ENCODE measurements around the gene IDI1. TPM values are rescaled to one million over a fixed set of nuclear protein-coding genes. Genes with fewer than 3 reads are reported as not detected.

The IDI1 gene
- total RNA-seq, 4 donors from 2014 or later: 30.7 to 87.5 (median 59.9) TPM

GRCh38 chr10:1063232-1063865 lies 14.4 kb upstream of the IDI1 start:
- Histone ChIP-seq H3K9me3 (no peaks in the 10 kb centered on the region), H3K4me3 (no peak overlapping the region), H3K27ac (no peak overlapping the region), H3K36me3 (peaks cover 0 to 13% (median 0%) of the 10 kb centered on the region in 3 donors), H3K27me3 (no peaks in the 10 kb centered on the region), H3K4me1 (peaks cover 0 to 55% (median 17%) of the 10 kb centered on the region in 3 donors)
- WGBS, 2 donors: 66 to 85% methylated on average over 3 to 6 of the region's 7 CpGs
- no peak for DNase-seq
- TF ChIP-seq CTCF (IDR thresholded peaks at IDR 0.05) (no peak), POLR2A (IDR thresholded peaks at IDR 0.05) (no peak)
- intact Hi-C loops (cut with DNase I): no loop called here

DNA sequence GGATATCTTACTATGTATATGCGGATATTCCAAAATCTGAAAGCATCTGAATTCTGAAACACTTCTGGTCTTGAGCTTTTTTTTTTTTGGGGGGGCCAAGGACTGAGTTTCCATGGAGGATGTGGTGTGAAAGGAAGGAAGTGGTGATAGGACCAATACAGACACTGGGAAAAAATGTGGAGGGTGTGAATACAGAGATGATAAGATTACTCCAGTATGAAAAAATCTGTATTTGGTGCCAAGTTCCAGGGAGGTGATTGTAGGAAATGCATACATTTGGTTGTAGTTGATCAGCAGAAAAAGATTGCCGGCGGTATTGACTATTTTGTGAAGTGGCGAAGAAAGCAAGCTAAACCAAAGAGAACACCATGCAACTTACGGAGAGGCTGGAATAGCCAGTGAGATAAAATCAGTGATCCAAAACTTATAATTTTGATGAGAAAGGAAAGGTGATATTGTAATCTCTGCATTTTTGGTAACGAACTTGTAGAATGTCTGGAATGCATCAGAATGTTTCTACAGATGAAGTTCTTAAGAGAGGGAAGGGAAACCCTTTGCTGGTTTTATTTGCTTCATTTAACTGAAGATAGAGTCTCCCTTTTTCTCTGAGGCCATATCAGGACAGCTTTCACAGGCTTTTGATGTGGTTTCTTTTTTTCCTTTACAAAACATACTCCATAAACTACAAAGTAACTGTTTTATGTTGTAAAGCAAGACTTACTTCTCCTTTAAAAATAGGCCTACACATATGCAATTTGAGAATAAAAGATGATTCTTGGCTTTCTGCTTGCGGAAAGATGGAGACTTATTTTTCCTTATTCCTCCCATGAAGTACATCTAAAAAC lies 13.2 kb upstream of the IDI1 start:
- TF ChIP-seq POLR2A (IDR thresholded peaks at IDR 0.05) (no peak), CTCF (IDR thresholded peaks at IDR 0.05) (no peak)
- DNase-seq: no peak
- H3K9me3 ChIP-seq: no peaks in the 10 kb centered on the region
- peaks cover 4 to 67% (median 26%) of the 10 kb centered on the region in 3 donors for H3K4me1 ChIP-seq
- no peak overlapping the region for H3K27ac ChIP-seq
- H3K27me3 ChIP-seq: no peaks in the 10 kb centered on the region
- H3K4me3 ChIP-seq: no peak overlapping the region
- peaks cover 0 to 13% (median 0%) of the 10 kb centered on the region in 3 donors for H3K36me3 ChIP-seq
- intact Hi-C loops (cut with DNase I): no loop called here
- 90 to 91% methylated on average over 7 of the region's 7 CpGs for WGBS, 2 donors

DNA sequence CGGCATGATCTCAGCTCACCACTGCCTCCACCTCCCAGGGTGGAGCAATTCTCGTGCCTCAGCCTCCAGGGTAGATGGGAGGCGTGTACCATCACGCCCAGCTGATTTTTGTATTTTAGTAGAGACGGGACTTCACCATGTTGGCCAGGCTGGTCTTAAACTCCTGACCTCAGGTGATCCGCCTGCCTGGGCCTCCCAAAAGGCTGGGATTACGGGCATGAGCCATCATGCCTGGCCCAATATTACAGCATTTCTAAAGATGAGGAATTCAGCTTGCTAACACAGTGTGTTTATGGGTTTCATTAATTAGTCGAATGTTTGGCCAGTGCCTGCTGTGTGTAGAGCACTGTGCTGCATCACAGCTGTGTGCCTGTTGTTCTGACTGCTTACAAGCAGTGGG lies 11.0 kb upstream of the IDI1 start:
- H3K4me1 ChIP-seq: peaks cover 9 to 79% (median 32%) of the 10 kb centered on the region in 3 donors
- H3K27ac ChIP-seq: peak overlapping the region; percentile 51 to 81 (median 64)
- no peak for DNase-seq
- H3K27me3 ChIP-seq: no peaks in the 10 kb centered on the region
- intact Hi-C loops (cut with DNase I): no loop called here
- H3K4me3 ChIP-seq: no peak overlapping the region
- WGBS, 2 donors: 29 to 72% methylated on average over 3 to 4 of the region's 8 CpGs
- H3K36me3 ChIP-seq: peaks cover 0 to 13% (median 0%) of the 10 kb centered on the region in 3 donors
- no peak for TF ChIP-seq CTCF (IDR thresholded peaks at IDR 0.05)
- TF ChIP-seq POLR2A (IDR thresholded peaks at IDR 0.05): peak in 1 of 4 donors; percentile 21
- no peaks in the 10 kb centered on the region for H3K9me3 ChIP-seq

GRCh38 chr10:1058017-1058416 lies 9.1 kb upstream of the IDI1 start:
- H3K27me3 ChIP-seq: no peaks in the 10 kb centered on the region
- H3K4me1 ChIP-seq: peaks cover 12 to 83% (median 41%) of the 10 kb centered on the region in 3 donors
- no peak for TF ChIP-seq POLR2A (IDR thresholded peaks at IDR 0.05)
- no peak for TF ChIP-seq CTCF (IDR thresholded peaks at IDR 0.05)
- no peaks in the 10 kb centered on the region for H3K9me3 ChIP-seq
- peak overlapping the region in 1 of 4 donors; percentile 89 for H3K4me3 ChIP-seq
- WGBS, 2 donors: 48 to 60% methylated on average over 7 of the region's 7 CpGs
- no peak for DNase-seq
- H3K36me3 ChIP-seq: peaks cover 0 to 9% (median 0%) of the 10 kb centered on the region in 3 donors
- intact Hi-C loops (cut with DNase I): no loop called here
- peak overlapping the region in 2 of 4 donors; percentile 98 to 100 for H3K27ac ChIP-seq
